OCI-LY7 (cell line): Measurements from ENCODE around the gene ADGRG6. TPM values are rescaled to one million over a fixed set of nuclear protein-coding genes. Genes with fewer than 3 reads are reported as not detected.

ENCODE experiments used
- BruUV-seq: library from RNA; stranded (reverse); fragments of 400-500 nt; replicated peaks from 2 replicates; lab custom pipeline; 2021; lab: Mats Ljungman, UMichigan
- CTCF ChIA-PET: fragments of 300-600 bp; sonication (Branson Sonifier 250); formaldehyde crosslinking; loops from one replicate; lab custom pipeline; 2022; ENCODE audit warnings: antibody characterized with exemption; ENCODE audit not compliant: unreplicated experiment; lab: Charles Lee
- POLR2A ChIA-PET: fragments of 300-600 bp; sonication (Branson Sonifier 250); formaldehyde crosslinking; loops from one replicate; lab custom pipeline; 2022; ENCODE audit warnings: antibody characterized with exemption; lab: Charles Lee
- DNase-seq: peaks from one replicate; pipeline ENCODE4 v3.0.0-alpha.2; 2015; ENCODE audit warnings: low spot score
- H2AFZ ChIP-seq: fragments of 200-600 bp; sonication (generic), shearing (Covaris generic); 2 replicates; pipeline ENCODE4 v1.6.1; 2014; ENCODE audit warnings: mild to moderate bottlenecking, antibody characterized with exemption, low read length, moderate library complexity
- H3K27ac ChIP-seq: fragments of 200-600 bp; sonication (generic); 2 replicates; pipeline ENCODE4 v1.5.1; 2014; ENCODE audit warnings: mixed run types, low read depth, mild to moderate bottlenecking, moderate library complexity, low read length, inconsistent platforms; ENCODE audit not compliant: poor library complexity, severe bottlenecking
- H3K36me3 ChIP-seq: fragments of 200-600 bp; sonication (generic); 2 replicates; pipeline ENCODE4 v1.6.1; 2014; ENCODE audit warnings: mild to moderate bottlenecking, antibody characterized with exemption, low read length, moderate library complexity, mixed read lengths; ENCODE audit not compliant: insufficient read depth
- H3K4me1 ChIP-seq: fragments of 200-600 bp; sonication (generic); 2 replicates; pipeline ENCODE4 v1.5.1; 2014; ENCODE audit warnings: mild to moderate bottlenecking, low read length; ENCODE audit not compliant: insufficient read depth, poor library complexity, severe bottlenecking
- H3K4me2 ChIP-seq: fragments of 200-600 bp; sonication (generic); 2 replicates; pipeline ENCODE4 v1.6.1; 2014; ENCODE audit warnings: mild to moderate bottlenecking, low read length
- H3K4me3 ChIP-seq: fragments of 200-600 bp; sonication (generic); 2 replicates; pipeline ENCODE4 v1.5.1; 2014; ENCODE audit warnings: mild to moderate bottlenecking, low read depth, low read length; ENCODE audit not compliant: poor library complexity, severe bottlenecking
- H3K79me2 ChIP-seq: fragments of 200-600 bp; sonication (generic); 2 replicates; pipeline ENCODE4 v1.6.1; 2016; ENCODE audit warnings: low read depth, mild to moderate bottlenecking, low read length, moderate library complexity, mixed read lengths; ENCODE audit not compliant: insufficient read depth
- H3K9me2 ChIP-seq: fragments of 200-600 bp; sonication (generic); 2 replicates; pipeline ENCODE4 v1.6.1; 2016; ENCODE audit warnings: mild to moderate bottlenecking, low read length, mixed read lengths; ENCODE audit not compliant: insufficient read depth
- H3K9me3 ChIP-seq: fragments of 200-600 bp; sonication (generic); 2 replicates; pipeline ENCODE4 v1.6.1; 2014; ENCODE audit warnings: mild to moderate bottlenecking, mixed run types, low read length, mixed read lengths
- H4K20me1 ChIP-seq: fragments of 200-600 bp; sonication (generic); 2 replicates; pipeline ENCODE4 v1.6.1; 2014; ENCODE audit warnings: mild to moderate bottlenecking, antibody characterized with exemption, low read length, moderate library complexity, mixed read lengths; ENCODE audit not compliant: insufficient read depth
- CTCF ChIP-seq: fragments of 200-600 bp; sonication (generic); conservative IDR thresholded peaks from 2 replicates; pipeline ENCODE4 v1.5.1; 2014; ENCODE audit warnings: mild to moderate bottlenecking, antibody characterized with exemption, low read length, moderate library complexity, mixed read lengths
- EZH2phosphoT487 ChIP-seq: fragments of 200-600 bp; sonication (generic); IDR thresholded peaks from 2 replicates; pipeline ENCODE4 v1.6.1; 2018; ENCODE audit warnings: low read depth, borderline replicate concordance, mild to moderate bottlenecking, mixed run types, antibody characterized with exemption, low read length, moderate library complexity, mixed read lengths
- intact Hi-C: fragments of 100-400 bp; cut with micrococcal nuclease; formaldehyde crosslinking; loops from one replicate; pipeline ENCODE4 v1.10.0; 2022; ENCODE audit not compliant: unreplicated experiment
- total RNA-seq, 2 experiments: library from RNA; depleted of rRNA in 1 of 2; stranded (reverse); fragments of >200 nt in 1 of 2; shearing (Covaris generic) in 1 of 2; gene quantifications; 2 replicates each; pipeline ENCODE4 v1.2.3, GENCODE V29; 2014 to 2022

ADGRG6 gene
- total RNA-seq, 2 experiments from 2014 or later: not detected

GRCh38 chr6:142412658-142413057 lies 110.9 kb downstream of the ADGRG6 start:
- Histone ChIP-seq H3K27ac (no peak overlapping the region), H3K9me3 (no peaks in the 10 kb centered on the region), H3K79me2 (no peaks in the 10 kb centered on the region), H3K4me2 (no peak overlapping the region), H2AFZ (no peak overlapping the region), H3K4me3 (no peak overlapping the region), H3K9me2 (no peaks in the 10 kb centered on the region), H3K4me1 (no peaks in the 10 kb centered on the region), H4K20me1 (no peaks in the 10 kb centered on the region), H3K36me3 (no peaks in the 10 kb centered on the region)
- no peak for TF ChIP-seq CTCF
- intact Hi-C loops: no loop called here
- ChIA-PET POLR2A (interaction anchor here (0.6 kb wide), 1 partner anchor 50 kb away, joined by 3 read pairs; no protein-coding TSS in a partner anchor), CTCF (no interaction called here)
- BruUV-seq: no TSS peak
- no peak for DNase-seq

- H3K4me2 ChIP-seq: no peak overlapping the region
Observed at GRCh38 chr6:142413111-142413510, 111.3 kb downstream of the ADGRG6 start.

More at GRCh38 chr6:142413111-142413510, 111.3 kb downstream of the ADGRG6 start:
- no peaks in the 10 kb centered on the region for H3K36me3 ChIP-seq
- ChIA-PET POLR2A (no interaction called here), CTCF (no interaction called here)
- no peaks in the 10 kb centered on the region for H3K9me3 ChIP-seq
- no peak overlapping the region for H3K27ac ChIP-seq
- no peak overlapping the region for H2AFZ ChIP-seq
- H3K4me1 ChIP-seq: no peaks in the 10 kb centered on the region
- no TSS peak for BruUV-seq
- intact Hi-C loops: no loop called here
- no peaks in the 10 kb centered on the region for H3K9me2 ChIP-seq
- H3K4me3 ChIP-seq: no peak overlapping the region
- DNase-seq: no peak
- no peaks in the 10 kb centered on the region for H3K79me2 ChIP-seq
- no peaks in the 10 kb centered on the region for H4K20me1 ChIP-seq
- TF ChIP-seq CTCF: no peak
- TF ChIP-seq EZH2phosphoT487: no peak
